ENCODE data around the gene CBLN2. TPM values are rescaled to one million over a fixed set of nuclear protein-coding genes. Genes with fewer than 3 reads are reported as not detected.

The CBLN2 gene
- not detected for polyA plus RNA-seq (ENCODE audit: insufficient read length)

GRCh38 chr18:72544092-72544886 lies at the start of gene CBLN2:
Gene CBLN2 (minus strand): TSS chr18:72544342. CDS start chr18:72542160, 2,182 bp downstream.
- DNase-seq (ENCODE audit: low read depth): peak; percentile 8

DNA sequence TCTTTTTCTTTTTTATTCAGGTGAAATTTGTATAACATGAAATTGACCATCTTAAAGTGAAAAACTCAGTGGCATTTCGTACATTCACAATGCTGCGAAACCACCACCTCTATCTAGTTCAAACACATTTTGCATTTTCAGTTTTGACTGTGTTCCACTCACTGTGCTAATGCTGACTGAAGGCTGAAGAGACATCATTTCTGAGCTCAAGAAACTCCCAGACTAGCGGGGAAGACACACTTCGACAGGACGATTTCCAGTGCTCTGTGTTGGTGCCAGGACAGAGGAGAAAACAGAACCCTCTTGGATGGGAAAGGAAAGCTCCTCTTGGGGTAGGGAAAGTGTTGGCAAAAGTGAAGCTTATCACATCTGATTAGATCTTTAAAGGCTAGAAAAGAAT lies 44.2 kb upstream of the CBLN2 start:
- DNase-seq (ENCODE audit: low read depth): no peak

- no peak for DNase-seq (ENCODE audit: low read depth)
These were observed 40.6 kb upstream of the CBLN2 start for GRCh38 chr18:72584787-72585186.

- no peak for DNase-seq (ENCODE audit: low read depth)
These were observed 37.8 kb upstream of the CBLN2 start for GRCh38 chr18:72581976-72582375.

- DNase-seq (ENCODE audit: low read depth): no peak
These were observed 28.8 kb upstream of the CBLN2 start for GRCh38 chr18:72572896-72573295.

- DNase-seq (ENCODE audit: low read depth): no peak
These were observed 22.1 kb upstream of the CBLN2 start for GRCh38 chr18:72566290-72566689.

DNA sequence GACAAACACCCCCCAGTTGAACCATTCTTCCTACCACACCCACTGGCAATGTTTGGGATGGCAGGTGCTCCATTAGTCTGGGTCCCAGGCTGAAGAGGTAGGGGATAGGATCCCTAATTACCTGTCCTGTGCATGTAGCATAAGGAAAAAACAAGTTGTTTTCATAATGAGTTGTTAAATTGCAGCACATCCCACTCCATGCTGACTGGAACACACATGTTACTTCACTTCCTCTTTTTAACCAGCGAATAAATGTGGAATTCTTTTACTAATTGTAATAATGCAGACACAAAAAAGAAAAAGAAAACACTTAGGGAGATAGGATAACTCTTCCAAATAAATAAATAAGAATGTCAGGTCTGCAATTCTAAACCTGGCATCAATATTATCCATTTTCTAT lies 11.8 kb upstream of the CBLN2 start:
- no peak for DNase-seq (ENCODE audit: low read depth)

DNA sequence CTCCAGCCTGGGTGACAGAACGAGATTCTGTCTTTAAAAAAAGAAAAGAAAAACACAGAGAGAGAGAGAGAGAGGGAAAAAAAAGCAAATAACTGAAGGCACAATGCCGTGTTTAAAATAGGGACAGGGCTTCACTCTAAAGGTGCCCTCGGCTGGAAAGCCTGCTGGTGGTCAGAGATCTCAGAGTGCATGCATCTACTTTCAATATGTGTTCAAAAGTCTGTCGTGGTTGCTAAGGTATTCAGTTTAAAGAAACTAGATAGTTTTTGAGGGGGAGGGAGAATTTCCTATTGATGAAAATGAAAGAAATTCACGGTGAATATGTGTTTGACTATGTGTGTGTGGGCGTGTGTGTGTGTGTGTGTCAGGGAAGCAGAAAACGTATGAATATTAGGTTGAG lies 11.0 kb upstream of the CBLN2 start:
- no peak for DNase-seq (ENCODE audit: low read depth)

GRCh38 chr18:72543357-72544055 lies 636 bp downstream of the CBLN2 start:
- DNase-seq (ENCODE audit: low read depth): no peak

- DNase-seq (ENCODE audit: low read depth): no peak
These were observed 1.2 kb downstream of the CBLN2 start for GRCh38 chr18:72542984-72543356.

GRCh38 chr18:72542342-72542741 lies 1.8 kb downstream of the CBLN2 start:
- DNase-seq (ENCODE audit: low read depth): no peak

DNA sequence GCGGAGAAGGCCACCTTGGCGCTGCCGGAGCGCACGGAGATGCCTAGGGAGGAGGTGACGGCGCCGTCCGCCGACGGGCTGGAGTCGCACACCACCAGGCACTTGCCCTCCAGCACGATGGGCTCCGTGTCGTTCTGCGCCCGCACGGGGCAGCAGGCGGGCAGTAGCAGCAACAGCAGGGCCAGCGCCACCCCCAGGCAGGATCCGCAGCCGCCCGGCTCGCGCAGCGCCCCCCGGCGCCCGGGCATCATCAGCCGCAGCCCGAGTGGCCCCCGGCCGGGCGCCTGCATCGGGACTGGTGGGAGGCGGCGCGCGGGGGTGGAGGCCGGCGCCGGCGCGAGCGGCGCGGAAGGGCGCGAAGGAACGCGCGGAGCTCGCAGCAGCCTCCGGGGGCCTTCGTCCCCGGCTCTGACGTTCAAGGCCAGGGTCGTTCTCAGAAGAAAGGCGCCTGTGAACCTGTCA lies 2.2 kb downstream of the CBLN2 start:
- DNase-seq (ENCODE audit: low read depth): no peak

DNA sequence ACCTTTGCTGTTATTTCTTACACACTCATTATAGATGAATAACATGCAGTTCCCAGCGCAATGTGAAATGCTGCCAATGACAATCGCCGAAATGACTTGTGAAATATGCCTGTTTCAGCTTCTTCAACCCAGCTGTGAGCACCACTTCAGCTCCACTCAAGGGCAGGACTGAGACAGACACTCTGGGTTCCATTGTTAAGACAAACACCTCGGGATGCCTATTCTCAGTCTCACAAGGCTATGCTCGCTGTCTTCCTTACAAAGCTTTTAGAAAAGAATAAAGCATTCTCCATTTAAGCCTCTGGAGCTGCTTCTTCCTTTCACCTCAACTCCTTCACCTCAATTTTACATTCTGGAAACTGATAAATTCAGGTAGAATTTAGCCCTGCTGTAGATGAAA lies 4.2 kb downstream of the CBLN2 start:
- DNase-seq (ENCODE audit: low read depth): no peak

GRCh38 chr18:72530622-72531021 lies 13.5 kb downstream of the CBLN2 start:
- no peak for DNase-seq (ENCODE audit: low read depth)

- no peak for DNase-seq (ENCODE audit: low read depth)
These were observed 39.3 kb downstream of the CBLN2 start for GRCh38 chr18:72504866-72505265.

GRCh38 chr18:72502671-72503431 lies 41.3 kb downstream of the CBLN2 start:
- no peak for DNase-seq (ENCODE audit: low read depth)

DNA sequence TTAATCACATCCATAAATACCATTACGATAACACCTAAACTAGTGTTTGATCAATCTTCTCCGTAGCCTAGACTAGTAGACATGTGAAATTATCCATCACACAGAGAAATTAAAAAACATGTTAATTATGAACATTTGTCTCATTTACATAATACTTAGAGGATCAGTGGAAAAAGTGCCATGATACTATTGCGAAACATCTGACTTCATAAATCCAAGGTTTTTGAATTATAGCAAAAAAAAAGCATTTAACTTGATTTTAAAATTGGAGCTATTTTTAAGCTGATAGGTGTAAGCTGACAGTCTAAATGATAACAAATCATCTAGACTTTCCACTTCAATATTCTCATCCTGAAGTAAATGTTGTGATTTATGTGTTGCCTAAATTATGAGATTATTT lies 51.6 kb downstream of the CBLN2 start:
- DNase-seq (ENCODE audit: low read depth): no peak
